ENCODE results near the gene CSF2RB.

DNA sequence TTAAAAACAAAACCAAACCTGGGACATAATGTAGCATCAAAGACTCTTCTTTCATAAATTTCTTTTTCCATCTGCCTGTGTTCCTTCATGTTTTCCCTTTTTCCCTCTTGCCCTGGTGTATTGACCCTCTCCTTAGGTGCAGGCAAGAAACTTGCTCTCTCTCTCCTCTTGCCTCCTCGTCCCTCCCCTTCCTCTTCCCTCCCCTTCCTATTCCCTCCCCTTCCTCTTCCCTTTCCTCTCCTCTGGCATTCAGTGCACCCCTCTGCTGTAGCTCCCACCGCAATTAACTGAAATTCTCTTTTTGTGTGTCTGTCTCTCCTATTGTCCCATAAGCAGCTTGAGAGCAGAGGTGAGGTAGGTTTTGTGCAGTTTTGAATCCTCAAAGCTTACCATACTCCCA, 49.9 kb downstream of the CSF2RB start:
- TF ChIP-seq, protein P1, sequence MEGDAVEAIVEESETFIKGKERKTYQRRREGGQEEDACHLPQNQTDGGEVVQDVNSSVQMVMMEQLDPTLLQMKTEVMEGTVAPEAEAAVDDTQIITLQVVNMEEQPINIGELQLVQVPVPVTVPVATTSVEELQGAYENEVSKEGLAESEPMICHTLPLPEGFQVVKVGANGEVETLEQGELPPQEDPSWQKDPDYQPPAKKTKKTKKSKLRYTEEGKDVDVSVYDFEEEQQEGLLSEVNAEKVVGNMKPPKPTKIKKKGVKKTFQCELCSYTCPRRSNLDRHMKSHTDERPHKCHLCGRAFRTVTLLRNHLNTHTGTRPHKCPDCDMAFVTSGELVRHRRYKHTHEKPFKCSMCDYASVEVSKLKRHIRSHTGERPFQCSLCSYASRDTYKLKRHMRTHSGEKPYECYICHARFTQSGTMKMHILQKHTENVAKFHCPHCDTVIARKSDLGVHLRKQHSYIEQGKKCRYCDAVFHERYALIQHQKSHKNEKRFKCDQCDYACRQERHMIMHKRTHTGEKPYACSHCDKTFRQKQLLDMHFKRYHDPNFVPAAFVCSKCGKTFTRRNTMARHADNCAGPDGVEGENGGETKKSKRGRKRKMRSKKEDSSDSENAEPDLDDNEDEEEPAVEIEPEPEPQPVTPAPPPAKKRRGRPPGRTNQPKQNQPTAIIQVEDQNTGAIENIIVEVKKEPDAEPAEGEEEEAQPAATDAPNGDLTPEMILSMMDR (optimal IDR thresholded peaks at IDR 0.05 in 1 of 3, IDR thresholded peaks at IDR 0.05 in 1 of 3, conservative IDR thresholded peaks at IDR 0.05 in 1 of 3; ENCODE audit: extremely low read depth in 1 of 3, insufficient read depth in 2 of 3, low read length in 3 of 3) = no peak
- TF ChIP-seq EZH2 (IDR thresholded peaks at IDR 0.05; ENCODE audit: low read length) = no peak
